Endothelial cell of umbilical vein (primary cell): ENCODE data around the gene GALNT9. TPM values are rescaled to one million over a fixed set of nuclear protein-coding genes. Genes with fewer than 3 reads are reported as not detected.

Experiments used
- BruUV-seq: library from RNA; stranded (reverse); fragments of 400-500 nt; replicated peaks from 2 replicates; lab custom pipeline; 2021; lab: Mats Ljungman, UMichigan
- CTCF ChIA-PET: fragments of 300-600, 350-600 bp; sonication (Branson Sonifier 250); formaldehyde crosslinking; loops from one replicate; lab custom pipeline; 2021; ENCODE audit warnings: antibody characterized with exemption, inconsistent platforms; lab: Charles Lee
- POLR2A ChIA-PET: fragments of 300-600, 350-600 bp; sonication (Branson Sonifier 250); formaldehyde crosslinking; loops from one replicate; lab custom pipeline; 2021; ENCODE audit warnings: antibody characterized with exemption, inconsistent platforms; lab: Charles Lee
- DNase-seq: peaks from one replicate; pipeline ENCODE4 v3.0.0-alpha.2; 2011; ENCODE audit warnings: low read depth, low spot score
- FAIRE-seq: peaks from 2 replicates; lab custom pipeline; 2011; peaks lifted over from hg19 to GRCh38; lab: Jason Lieb, UNC
- H2AFZ ChIP-seq: 2 replicates; pipeline ENCODE4 v1.6.0; 2012; ENCODE audit warnings: low read depth, low read length, control low read depth, inconsistent platforms
- H3K27ac ChIP-seq: 2 replicates; pipeline ENCODE4 v1.5.1; 2011; ENCODE audit warnings: low read depth, mild to moderate bottlenecking, control low read depth, low read length, moderate library complexity; ENCODE audit not compliant: insufficient read depth
- H3K27me3 ChIP-seq, 2 experiments: 2 replicates each; pipeline versions ENCODE4 v1.6.0 to v1.6.1; 2011; ENCODE audit warnings: low read length in 2 of 2, mixed read lengths in 1 of 2; ENCODE audit not compliant: control insufficient read depth in 2 of 2, insufficient read depth in 2 of 2
- H3K36me3 ChIP-seq, 2 experiments: 2 replicates in 1 of 2; 3 replicates in 1 of 2; pipeline ENCODE4 v1.5.1; 2011; ENCODE audit warnings: low read length in 2 of 2, mild to moderate bottlenecking in 1 of 2, moderate library complexity in 1 of 2; ENCODE audit not compliant: control insufficient read depth in 2 of 2, insufficient read depth in 2 of 2; ENCODE audit errors: extremely low read depth in 1 of 2
- H3K4me1 ChIP-seq: 3 replicates; pipeline ENCODE4 v1.5.1; 2011; ENCODE audit warnings: mild to moderate bottlenecking, low read length; ENCODE audit not compliant: control insufficient read depth, insufficient read depth; ENCODE audit errors: extremely low read depth
- H3K4me2 ChIP-seq: 2 replicates; pipeline ENCODE4 v1.6.1; 2011; ENCODE audit warnings: low read length, control low read depth, mixed read lengths; ENCODE audit not compliant: insufficient read depth
- H3K4me3 ChIP-seq, 3 experiments: fragments of 200-600 bp in 1 of 3; sonication (generic), shearing (Covaris generic) in 1 of 3; replicated peaks in 1 of 3; 2 replicates each; pipeline ENCODE4 v1.5.1; 2011 to 2016; ENCODE audit warnings: control low read depth in 3 of 3, low read length in 3 of 3, mild to moderate bottlenecking in 2 of 3, inconsistent platforms in 1 of 3, low read depth in 1 of 3, moderate library complexity in 1 of 3; ENCODE audit not compliant: insufficient read depth in 1 of 3
- H3K79me2 ChIP-seq: 2 replicates; pipeline ENCODE4 v1.6.0; 2012; ENCODE audit warnings: low read length, inconsistent platforms; ENCODE audit not compliant: control insufficient read depth, insufficient read depth
- H3K9ac ChIP-seq: replicated peaks from 2 replicates; pipeline ENCODE3; 2011; ENCODE audit warnings: low read length, control low read depth; ENCODE audit not compliant: insufficient read depth; ENCODE audit errors: extremely low read depth
- H3K9me1 ChIP-seq: replicated peaks from 3 replicates; pipeline ENCODE4 v1.6.0; 2011; ENCODE audit warnings: mild to moderate bottlenecking, low read length; ENCODE audit not compliant: control insufficient read depth, insufficient read depth; ENCODE audit errors: extremely low read depth
- H3K9me3 ChIP-seq: replicated peaks from 2 replicates; pipeline ENCODE4 v1.5.1; 2012; ENCODE audit warnings: low read length, inconsistent platforms; ENCODE audit not compliant: control insufficient read depth, insufficient read depth
- H4K20me1 ChIP-seq: replicated peaks from 2 replicates; pipeline ENCODE3; 2011; ENCODE audit warnings: mild to moderate bottlenecking, low read length; ENCODE audit not compliant: control insufficient read depth, insufficient read depth; ENCODE audit errors: extremely low read depth
- EZH2 ChIP-seq: IDR thresholded peaks from 2 replicates; pipeline ENCODE4 v1.6.1; 2012; ENCODE audit warnings: borderline replicate concordance, low read depth, mild to moderate bottlenecking, moderate library complexity, low read length, inconsistent platforms; ENCODE audit not compliant: severe bottlenecking
- FOS ChIP-seq: IDR thresholded peaks from 2 replicates; pipeline ENCODE4 v1.6.1; 2011; ENCODE audit warnings: mild to moderate bottlenecking, low read length, moderate library complexity, borderline replicate concordance; ENCODE audit not compliant: insufficient read depth
- GATA2 ChIP-seq: IDR thresholded peaks from 2 replicates; pipeline ENCODE4 v1.7.0; 2011; ENCODE audit warnings: low read depth, mild to moderate bottlenecking, moderate library complexity, mixed read lengths, low read length; ENCODE audit not compliant: insufficient read length, insufficient read depth
- JUN ChIP-seq: IDR thresholded peaks from 2 replicates; pipeline ENCODE4 v1.6.1; 2011; ENCODE audit warnings: borderline replicate concordance, low read depth; ENCODE audit not compliant: insufficient read length, insufficient read depth
- MYC ChIP-seq: IDR thresholded peaks from one replicate; pipeline ENCODE4 v1.6.1; 2011; ENCODE audit warnings: mild to moderate bottlenecking, low read depth, low read length
- POLR2A ChIP-seq: IDR thresholded peaks from 2 replicates; pipeline ENCODE4 v1.6.1; 2012; ENCODE audit warnings: low read depth, mild to moderate bottlenecking, control low read depth, low read length
- POLR2AphosphoS5 ChIP-seq: IDR thresholded peaks from 2 replicates; pipeline ENCODE4 v1.6.1; 2012; ENCODE audit warnings: low read depth, mild to moderate bottlenecking, control low read depth, low read length, moderate library complexity; ENCODE audit not compliant: insufficient read depth
- dilution Hi-C: fragments of 300-500 bp; cut with MboI; formaldehyde crosslinking; loops from one replicate; pipeline ENCODE4 v1.15.0; 2019; ENCODE audit warnings: low sequenced_read_pairs; ENCODE audit not compliant: extremely low pct_ligation_motif_present
- intact Hi-C: fragments of 100-400 bp; cut with micrococcal nuclease; formaldehyde crosslinking; loops from one replicate; pipeline ENCODE4 v1.10.0; 2022
- polyA plus RNA-seq, 4 experiments: library from polyadenylated mRNA; depleted of rRNA in 3 of 4; stranded (reverse) in 3 of 4; unstranded in 1 of 4; fragments of >200 nt; gene quantifications; 2 replicates each; pipeline versions ENCODE4 v1.2.1 to v1.2.3, GENCODE V29; 2011 to 2012; ENCODE audit warnings: missing spikeins in 1 of 4
- total RNA-seq: library from RNA; stranded (reverse); gene quantifications from 2 replicates; pipeline ENCODE4 v1.2.3, GENCODE V29; 2021
- TF ChIP-seq, protein P1 (sequence below): IDR thresholded peaks from 2 replicates; pipeline ENCODE4 v1.6.1; 2011; ENCODE audit not compliant: insufficient read depth, insufficient read length
- TF ChIP-seq, protein P2 (sequence below), 2 donors: IDR thresholded peaks; 1 replicate in 1 of 2; 2 replicates in 1 of 2; pipeline ENCODE4 v1.5.1; 2011; ENCODE audit warnings: low read length in 2 of 2, mild to moderate bottlenecking in 2 of 2, moderate library complexity in 2 of 2, control low read depth in 1 of 2, inconsistent platforms in 1 of 2, low read depth in 1 of 2; ENCODE audit not compliant: insufficient read depth in 1 of 2; ENCODE audit errors: extremely low read depth in 1 of 2

The GALNT9 gene
- total and polyA plus RNA-seq, 2 donors (not counting 3 experiments of a cell fraction or from before 2014, with no cell fraction given), result 0.14 to 0.73 TPM

DNA sequence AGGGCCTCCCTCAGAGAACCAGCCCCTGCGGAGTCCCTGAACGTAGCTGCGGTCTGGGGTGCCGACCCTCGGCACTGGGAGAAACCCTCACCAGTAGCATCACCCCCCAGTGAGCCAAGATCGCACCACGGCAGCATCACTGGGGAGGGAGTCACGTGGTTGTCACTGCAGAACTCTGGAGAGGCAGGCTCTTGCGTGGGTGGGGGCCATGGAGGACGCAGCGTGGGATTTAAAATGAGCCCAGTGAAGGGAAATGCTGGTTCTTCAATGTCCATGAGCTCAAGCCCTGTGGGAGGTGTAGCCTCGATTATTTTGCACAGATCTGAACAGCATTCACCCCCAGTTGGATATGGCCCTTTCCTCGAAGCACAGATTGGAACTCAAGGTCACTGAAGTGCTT lies 3.9 kb upstream of the GALNT9 start:
- H3K9me1 ChIP-seq, result no peaks in the 10 kb centered on the region
- DNase-seq (no peak), FAIRE-seq (no peak)
- H4K20me1 ChIP-seq, result no peaks in the 10 kb centered on the region
- dilution Hi-C loops (no loop called here), intact Hi-C loops (no loop called here)
- no peak for TF ChIP-seq POLR2A
- TF ChIP-seq FOS, result no peak
- no peak for TF ChIP-seq POLR2AphosphoS5
- TF ChIP-seq, protein P1, sequence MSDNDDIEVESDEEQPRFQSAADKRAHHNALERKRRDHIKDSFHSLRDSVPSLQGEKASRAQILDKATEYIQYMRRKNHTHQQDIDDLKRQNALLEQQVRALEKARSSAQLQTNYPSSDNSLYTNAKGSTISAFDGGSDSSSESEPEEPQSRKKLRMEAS, result no peak
- no peak for TF ChIP-seq GATA2
- TF ChIP-seq EZH2, result no peak
- TF ChIP-seq JUN, result no peak
- TF ChIP-seq, protein P2, sequence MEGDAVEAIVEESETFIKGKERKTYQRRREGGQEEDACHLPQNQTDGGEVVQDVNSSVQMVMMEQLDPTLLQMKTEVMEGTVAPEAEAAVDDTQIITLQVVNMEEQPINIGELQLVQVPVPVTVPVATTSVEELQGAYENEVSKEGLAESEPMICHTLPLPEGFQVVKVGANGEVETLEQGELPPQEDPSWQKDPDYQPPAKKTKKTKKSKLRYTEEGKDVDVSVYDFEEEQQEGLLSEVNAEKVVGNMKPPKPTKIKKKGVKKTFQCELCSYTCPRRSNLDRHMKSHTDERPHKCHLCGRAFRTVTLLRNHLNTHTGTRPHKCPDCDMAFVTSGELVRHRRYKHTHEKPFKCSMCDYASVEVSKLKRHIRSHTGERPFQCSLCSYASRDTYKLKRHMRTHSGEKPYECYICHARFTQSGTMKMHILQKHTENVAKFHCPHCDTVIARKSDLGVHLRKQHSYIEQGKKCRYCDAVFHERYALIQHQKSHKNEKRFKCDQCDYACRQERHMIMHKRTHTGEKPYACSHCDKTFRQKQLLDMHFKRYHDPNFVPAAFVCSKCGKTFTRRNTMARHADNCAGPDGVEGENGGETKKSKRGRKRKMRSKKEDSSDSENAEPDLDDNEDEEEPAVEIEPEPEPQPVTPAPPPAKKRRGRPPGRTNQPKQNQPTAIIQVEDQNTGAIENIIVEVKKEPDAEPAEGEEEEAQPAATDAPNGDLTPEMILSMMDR (IDR thresholded peaks at IDR 0.05; ENCODE audit: extremely low read depth in 1 of 2, insufficient read depth in 1 of 2, low read depth in 1 of 2, low read length in 2 of 2), result no peak
- no peak for TF ChIP-seq MYC
- H3K36me3 ChIP-seq, result no peaks in the 10 kb centered on the region
- H3K4me3 ChIP-seq, result no peak overlapping the region
- H2AFZ ChIP-seq, result no peak overlapping the region
- BruUV-seq, result no TSS peak
- POLR2A ChIA-PET, result no interaction called here
- CTCF ChIA-PET, result no interaction called here
- no peaks in the 10 kb centered on the region for H3K79me2 ChIP-seq
- H3K9me3 ChIP-seq, result no peaks in the 10 kb centered on the region
- peaks cover 0 to 2% of the 10 kb centered on the region in 2 experiments for H3K27me3 ChIP-seq
- no peak overlapping the region for H3K4me2 ChIP-seq
- no peak overlapping the region for H3K27ac ChIP-seq
- no peaks in the 10 kb centered on the region for H3K4me1 ChIP-seq
- H3K9ac ChIP-seq, result no peak overlapping the region
